GM19395 (cell line): Measurements from ENCODE around the gene SEC24D.
"Not testable (repeated sequence)": the region's sequence is repeated elsewhere in the genome, so short reads cannot be mapped to it uniquely, and the experiment has no call there.

Experiments
- ATAC-seq: cut with Tn5 transposase; IDR thresholded peaks from one replicate; pipeline ENCODE4 v1.9.1; 2021; ENCODE audit warnings: mild to moderate bottlenecking, moderate library complexity; ENCODE audit not compliant: unreplicated experiment

The SEC24D gene

DNA sequence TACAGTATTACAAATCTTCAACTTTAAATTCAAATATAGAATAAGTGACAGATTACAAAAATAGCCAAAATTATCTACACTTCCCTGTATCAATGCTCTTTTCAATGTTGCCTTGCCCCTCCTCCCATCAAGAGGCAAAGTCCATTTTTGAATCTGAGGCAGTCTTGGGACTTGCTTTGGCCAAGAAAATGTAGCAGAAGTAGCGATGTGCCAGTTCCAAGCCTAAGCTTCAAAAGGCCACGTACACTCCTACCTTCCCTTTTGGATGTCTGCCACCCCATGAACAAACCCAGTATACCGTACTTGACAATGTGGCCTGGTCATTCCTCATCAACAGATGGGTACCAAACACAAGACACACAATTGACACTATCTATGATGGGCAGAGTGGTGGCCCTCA, 24.1 kb downstream of the SEC24D start:
- ATAC-seq, result no peak

DNA sequence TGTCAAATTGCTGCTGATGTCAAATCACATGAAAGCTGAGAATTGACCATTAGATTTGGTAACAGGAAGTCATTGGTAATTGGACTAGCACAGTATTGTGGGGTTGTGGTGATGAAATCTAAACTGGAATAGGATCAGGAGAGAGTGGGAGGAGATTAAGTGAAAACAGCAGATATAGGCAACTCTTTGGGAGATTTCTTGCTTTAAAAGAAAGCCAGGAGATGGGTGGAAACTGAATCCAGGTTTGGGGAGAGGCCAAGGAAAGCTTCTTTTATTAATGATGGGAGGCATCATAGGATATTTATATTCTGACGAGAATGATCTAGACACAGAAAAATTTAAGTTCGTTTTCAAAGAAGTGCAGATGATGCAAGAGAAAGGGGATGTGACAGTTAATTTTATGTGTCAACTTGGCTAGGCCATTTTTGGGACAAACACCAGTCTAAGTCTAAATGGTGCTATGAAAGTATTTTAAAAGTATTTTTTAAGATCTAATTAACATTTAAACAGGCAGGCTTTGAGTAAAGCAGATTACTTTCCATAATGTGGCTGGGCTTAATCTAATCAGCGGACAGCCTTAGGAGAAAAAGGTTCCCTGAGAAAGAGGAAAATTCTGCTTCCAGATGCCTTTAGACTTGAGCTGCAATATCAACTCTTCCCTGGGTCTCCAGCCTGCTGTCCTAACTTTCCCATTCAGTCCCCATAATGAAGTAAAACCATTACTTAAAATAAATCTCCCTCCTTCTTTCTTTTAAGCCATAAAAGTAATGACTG, 24.7 kb downstream of the SEC24D start:
- ATAC-seq, result no peak

DNA sequence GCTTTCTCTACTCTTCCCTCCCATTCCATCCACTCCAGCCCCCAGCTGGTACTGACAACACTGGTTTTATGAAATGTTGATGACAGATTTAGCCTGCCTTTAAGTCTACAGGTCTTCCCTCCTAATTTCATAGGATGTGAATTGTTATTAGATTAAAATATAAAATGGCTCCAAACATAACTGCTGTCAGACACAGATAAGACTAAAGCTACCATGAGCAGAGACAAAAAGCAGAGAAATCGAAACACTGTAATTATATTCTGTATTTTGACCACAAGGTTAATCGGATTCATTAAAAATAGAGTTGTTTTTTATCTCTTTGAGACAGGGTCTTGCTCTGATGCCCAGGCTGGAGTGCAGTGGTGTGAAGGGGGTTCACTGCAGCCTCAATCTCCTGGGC, 28.3 kb downstream of the SEC24D start:
- ATAC-seq, result no peak

DNA sequence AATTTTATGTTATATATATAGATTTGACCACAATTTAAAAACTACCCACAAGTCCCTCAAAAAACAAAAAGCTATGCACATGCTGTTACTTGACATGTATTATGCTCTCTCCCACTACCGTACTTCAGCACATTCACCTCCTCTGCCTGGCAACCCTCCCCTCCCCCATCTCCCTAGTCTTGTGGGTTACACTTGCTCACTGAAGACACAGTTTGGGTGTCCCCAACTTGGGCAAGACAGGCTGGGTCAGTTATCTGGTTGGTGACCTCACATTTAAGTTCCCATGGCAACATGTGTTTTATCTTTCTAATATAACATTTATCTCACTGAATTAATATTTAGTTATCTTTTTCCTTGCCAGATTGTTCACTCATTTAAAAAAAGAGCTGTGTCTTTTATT, 32.7 kb downstream of the SEC24D start:
- ATAC-seq, result no peak

DNA sequence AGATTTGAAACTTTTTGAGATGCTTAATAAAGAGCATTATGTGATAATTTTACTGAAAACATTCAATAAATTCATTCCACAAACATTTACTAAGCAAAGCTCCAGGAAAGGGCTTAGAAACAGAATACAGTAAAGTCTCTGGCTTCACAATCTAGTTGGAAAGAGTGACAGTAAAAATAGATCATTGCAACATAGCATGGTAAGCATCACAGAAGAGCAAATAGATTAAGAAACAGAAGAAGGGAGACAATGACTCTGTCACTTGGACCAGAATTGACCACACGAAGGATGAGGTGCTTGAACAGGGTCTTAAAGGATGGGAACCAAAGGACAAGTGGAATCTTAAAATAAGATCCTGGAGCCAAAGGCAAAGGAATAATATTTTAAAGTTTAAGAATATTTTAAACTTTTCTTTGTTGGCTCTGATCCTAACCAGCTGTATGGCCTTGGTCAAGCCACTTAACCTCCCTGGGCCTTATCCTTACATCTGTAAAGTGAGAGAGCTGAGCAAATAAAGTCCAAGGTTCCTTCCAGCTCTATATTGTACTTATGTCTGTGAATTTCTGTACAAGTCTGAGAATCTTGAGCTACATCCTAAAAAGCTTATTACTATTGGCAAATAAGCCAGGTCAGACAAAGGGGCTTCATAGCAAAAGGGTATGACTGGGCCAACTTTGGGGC, 33.9 kb downstream of the SEC24D start:
- no peak for ATAC-seq

DNA sequence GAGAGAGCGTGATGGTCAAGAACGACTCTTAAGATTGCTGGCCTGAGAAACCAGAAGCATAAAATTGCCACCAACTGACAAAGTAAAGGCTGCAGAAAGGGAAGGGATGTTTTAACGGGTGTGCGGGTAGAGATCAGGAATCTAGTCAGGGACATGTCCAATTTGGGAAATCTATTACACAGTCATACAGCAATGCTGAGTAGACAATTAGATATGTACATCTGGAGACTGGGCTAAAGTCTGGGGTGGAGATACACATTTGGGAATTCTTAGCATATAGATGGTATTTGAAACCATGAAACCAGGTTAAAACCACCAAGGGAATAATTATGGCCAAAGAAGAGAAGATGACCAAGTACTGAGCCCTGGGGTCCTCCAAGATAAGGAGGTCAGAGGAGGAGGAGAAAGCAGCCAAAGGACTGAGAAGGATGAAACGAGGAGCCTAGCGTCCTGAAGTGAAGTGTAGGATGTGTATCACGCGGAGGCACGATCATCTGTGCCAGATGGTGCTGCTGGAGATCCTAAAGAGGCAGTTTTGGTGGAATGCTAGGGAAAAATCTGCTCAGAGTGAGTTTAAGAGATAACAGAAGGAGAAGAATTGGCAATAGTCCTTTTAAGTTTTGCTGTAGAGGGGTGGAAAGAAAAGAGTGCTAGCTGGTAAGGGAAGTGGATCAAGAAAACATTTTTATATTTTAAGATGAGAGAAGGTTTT, 36.5 kb downstream of the SEC24D start:
- no peak for ATAC-seq

DNA sequence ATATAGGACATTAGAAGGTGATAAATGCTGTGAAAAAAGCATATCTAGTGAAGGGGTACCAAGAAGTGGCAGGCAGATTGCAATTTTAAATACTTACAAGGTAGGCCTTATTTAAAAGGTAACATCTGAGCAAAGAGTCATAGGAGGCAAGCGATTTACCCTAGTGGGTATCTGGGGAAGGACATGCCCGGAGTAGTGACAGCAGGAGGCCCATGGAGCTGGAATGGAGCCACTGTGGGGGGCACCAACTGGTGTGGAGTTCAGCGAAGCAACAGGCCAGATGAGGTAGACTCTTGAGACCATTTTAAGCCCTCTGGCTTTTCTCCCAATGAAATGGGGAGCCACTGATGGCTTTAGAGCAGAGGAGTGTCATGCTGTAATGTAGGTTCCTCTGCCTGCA, 37.3 kb downstream of the SEC24D start:
- no peak for ATAC-seq

DNA sequence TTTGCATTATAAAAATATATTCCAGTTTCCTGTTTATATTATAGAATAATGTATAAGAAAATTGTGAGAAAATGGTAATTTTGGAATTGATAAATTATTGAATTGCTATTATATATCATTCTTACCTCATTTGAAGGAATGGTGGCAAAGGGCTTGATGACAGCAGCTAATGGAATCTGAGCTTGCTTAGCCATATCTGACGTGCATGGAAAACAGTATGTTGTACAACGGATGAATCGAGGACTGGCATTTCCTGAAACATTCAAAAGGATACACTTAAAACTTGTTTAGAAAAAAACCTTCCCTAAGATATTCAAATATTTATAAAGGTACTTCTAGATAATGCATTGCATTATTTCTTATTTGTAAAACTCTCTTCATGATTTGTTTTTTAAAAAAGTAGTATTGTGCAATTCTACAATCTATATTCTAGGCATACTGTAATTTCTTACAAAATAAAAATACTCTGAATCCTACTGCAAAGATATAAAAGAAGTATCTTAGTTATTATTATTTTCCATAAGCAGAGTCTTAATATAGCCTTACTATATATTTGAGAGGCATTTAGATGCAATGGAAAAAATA, 38.3 kb downstream of the SEC24D start:
- no peak for ATAC-seq

DNA sequence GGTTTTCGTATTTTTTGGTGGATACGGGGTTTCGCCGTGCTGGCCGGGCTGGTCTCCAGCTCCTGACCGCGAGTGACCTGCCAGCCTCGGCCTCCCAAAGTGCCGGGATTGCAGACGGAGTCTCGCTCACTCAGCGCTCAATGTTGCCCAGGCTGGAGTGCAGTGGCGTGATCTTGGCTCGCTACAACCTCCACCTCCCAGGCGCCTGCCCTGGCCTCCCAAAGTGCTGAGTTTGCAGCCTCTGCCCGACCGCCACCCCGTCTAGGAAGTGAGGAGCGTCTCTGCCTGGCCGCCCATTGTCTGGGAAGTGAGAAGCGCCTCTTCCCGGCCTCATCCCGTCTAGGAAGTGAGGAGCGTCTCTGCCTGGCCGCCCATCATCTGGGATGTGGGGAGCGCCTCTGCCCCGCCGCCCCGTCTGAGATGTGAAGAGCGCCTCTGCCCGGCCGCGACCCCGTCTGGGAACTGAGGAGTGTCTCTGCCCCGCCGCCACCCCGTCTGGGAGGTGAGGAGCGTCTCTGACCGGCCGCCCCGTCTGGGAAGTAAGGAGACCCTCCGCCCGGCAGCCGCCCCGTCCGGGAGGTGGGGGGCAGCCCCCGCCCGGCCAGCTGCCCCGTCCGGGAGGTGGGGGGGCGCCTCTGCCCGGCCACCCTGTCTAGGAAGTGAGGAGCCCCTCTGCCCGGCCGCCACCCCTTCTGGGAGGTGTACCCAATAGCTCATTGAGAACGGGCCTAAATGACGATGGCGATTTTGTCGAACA, 44.1 kb downstream of the SEC24D start:
- ATAC-seq, result not testable (repeated sequence)

DNA sequence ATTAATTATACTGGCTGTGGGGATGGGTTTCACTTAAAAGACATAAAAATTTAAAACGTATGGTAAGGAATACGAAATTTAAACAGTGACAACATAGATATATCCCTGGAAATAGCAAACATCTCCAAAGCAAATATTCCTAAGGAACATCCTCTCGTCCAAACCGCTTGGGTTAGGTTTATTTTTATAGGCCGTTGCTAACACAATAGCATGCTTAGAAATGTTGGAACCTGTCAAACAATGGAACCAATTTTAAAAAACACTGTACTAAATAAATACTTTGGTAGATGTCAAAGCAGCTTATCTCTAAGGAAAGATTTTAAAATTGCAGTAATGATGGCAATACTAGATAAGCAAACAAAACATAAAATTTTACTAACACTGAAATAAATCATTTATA, 45.4 kb downstream of the SEC24D start:
- no peak for ATAC-seq

DNA sequence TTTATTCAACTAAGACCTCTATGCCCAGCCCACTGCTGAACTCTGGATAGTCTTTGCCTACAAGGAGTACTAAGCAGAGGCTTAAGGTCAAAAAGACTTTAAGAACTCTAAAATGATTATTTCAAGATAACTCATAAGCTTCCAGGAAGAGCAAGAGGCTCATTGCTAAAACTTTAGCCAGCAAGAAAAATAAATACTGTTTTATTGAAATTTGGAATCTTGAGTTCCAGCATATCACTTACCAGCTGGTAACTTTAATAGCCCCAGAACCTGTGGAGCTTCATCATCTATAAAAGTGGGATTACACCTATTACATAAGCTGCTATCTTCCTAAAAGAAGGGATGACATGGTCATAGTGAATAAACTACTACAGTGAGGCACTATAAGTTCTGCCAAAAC, 47.0 kb downstream of the SEC24D start:
- ATAC-seq, result no peak

DNA sequence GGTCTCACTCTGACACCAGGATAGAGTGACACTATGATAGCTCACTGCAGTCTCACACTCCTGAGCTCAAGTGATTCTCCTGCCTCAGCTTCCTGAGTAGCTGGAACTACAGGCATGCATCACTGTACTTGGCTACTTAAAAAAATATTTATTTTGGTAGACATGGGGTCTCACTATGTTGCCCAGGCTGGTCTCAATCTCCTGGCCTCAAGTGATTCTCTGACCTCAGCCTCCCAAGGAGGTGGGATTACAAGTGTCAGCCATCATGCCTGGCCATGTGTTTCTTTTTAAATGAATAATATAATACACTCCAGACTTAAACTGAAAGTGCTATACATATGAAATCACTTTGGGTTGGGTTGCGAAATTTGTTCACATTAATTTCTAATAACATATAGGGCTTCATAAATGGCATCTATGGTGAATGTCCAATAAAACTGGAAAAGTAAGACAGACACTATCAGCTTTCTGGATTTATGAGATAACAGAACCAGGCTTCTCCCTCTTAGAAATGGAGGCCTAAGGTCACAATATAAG, 48.0 kb downstream of the SEC24D start:
- ATAC-seq, result no peak

DNA sequence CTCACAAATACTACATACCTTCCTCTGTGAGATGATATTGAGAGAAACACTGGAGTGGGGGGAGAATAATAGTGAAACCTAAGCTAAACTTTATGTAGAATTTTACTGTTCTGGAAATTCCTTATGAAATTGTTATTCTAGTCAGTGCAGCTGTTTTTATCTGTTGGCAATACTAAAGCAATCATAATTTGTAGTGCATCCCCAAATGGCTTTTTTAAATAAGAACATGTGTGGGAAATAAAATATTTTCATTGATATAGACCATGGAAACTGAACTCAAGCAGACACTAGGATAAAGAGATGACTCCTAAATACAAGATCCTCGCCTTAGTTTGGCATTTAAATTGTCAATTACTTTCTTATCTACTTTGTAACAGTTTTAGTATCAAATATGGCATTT, 51.1 kb downstream of the SEC24D start:
- no peak for ATAC-seq

DNA sequence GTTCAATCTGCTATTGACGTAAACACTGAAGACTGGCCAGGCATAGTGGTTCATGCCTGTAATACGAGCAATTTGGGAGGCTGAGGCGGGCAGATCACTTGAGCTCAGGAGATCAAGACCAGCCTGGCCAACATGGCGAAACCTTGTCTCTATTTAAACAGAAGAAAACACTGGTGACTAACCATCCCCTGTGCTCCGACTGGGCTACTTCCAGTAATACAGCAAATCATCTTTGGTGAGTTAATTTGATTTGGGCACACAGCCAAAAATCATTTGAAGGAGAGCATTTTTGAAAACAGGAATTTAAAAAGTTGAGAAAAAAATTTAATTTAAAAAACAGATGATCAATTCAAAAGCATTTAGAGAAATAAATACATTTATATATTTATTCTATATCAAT, 52.0 kb downstream of the SEC24D start:
- no peak for ATAC-seq

DNA sequence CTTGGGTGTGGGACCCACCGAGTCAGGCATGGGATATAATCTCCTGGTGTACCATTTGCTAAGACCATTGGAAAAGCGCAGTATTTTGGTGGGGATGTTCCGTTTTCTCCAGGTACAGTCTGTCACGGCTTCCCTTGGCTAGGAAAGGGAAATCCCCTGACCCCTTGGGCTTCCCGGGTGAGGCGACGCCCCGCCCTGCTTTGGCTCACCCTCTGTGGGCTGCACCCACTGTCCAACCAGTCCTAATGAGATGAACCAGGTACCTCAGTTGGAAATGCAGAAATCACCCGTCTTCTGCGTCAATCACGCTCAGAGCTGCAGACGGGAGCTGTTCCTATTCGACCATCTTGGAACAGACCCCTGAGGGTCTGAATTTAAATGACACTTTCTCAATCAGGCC, 53.0 kb downstream of the SEC24D start:
- not testable (repeated sequence) for ATAC-seq

DNA sequence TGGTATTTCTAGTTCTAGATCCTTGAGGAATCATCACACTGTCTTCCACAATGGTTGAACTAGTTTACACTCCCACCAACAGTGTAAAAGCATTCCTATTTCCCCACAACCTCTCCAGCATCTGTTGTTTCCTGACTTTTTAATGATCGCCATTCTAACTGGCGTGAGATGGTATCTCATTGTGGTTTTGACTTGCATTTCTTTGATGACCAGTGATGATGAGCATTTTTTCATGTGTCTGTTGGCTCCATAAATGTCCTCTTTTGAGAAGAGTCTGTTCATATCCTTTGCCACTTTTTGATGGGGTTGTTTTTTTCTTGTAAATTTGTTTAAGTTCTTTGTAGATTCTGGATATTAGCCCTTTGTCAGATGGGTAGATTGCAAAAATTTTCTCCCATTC, 58.3 kb downstream of the SEC24D start:
- ATAC-seq, result not testable (repeated sequence)

DNA sequence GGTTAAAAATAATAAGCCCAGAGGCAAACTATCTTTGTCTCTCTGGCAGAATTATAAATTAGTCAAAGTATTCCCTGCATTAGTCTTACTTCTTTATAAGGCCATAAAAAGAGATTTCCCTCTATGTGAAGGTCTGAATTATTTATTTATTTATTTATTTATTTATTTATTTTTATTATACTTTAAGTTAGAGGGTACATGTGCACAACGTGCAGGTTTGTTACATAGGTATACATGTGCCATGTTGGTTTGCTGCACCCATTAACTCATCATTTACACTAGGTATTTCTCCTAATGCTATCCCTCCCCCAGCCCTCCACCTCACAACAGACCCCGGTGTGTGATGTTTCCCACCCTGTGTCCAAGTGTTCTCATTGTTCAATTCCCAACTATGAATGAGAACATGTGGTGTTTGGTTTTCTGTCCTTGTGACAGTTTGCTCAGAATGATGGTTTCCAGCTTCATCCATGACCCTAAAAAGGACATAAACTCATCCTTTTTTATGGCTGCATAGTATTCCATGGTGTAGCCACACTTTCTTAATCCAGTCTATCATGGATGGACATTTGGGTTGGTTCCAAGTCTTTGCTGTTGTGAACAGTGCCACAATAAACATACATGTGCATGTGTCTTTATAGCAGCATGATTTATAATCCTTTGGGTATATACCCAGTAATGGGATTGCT, 58.8 kb downstream of the SEC24D start:
- ATAC-seq, result not testable (repeated sequence)

DNA sequence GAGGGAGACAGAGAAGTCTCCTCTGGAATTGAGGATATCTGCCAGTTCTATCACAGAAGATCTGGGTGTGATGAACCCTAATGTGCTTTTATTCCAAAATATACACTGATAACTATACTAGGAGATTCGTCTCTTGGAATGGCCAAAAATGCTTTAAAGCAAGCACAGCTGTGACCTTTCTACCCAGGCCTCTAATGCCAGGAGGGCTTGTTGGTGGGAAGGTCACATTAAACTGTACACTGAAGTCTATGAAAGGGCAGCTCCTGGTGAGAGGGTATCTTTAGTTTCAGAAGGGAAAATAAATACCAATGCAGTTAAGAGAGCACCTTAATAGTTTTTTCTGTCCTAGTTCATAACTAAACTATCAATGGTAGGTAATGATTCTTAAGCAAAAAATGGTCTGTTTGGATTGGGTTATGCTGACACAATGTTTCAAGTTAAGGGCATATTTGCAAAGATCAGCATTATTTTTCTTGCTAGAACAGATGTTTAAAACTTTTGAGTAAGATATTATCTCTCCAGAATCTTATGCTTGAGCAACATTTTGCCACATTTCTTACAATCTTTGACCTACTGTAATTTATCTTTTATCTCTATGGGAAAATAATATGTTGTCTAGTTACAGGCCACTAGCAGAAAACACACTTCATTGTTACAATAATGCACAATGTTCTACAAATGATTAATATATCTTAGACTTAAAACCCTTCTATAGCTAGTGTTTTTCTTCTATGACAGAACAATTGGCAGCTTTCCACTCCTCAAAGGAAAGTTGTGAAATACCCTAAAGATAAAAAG, 59.6 kb downstream of the SEC24D start:
- ATAC-seq, result no peak

DNA sequence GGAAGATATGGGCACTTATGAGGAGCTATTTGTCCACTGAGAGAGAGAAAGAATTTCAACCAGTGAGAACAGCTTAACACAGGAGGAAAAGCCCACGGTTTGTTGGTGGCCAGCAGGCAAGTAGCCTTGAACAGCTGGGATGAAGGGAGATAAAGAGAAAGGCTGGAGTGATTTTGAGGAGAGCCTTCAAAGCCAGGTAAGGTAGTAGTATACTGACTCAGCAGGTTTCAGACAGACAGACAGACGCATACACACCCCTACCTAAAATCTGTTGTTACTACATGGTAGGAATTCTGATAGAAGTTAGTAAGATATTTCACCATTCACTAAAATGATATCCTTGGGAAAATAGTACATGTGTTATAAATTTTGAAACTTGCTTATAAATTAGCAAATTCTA, 60.5 kb downstream of the SEC24D start:
- ATAC-seq, result no peak
